ENCODE measurements around the gene TOMM5.

The TOMM5 gene

GRCh38 chr9:37564916-37565315 lies 27.5 kb downstream of the TOMM5 start:
- H3K36me3 ChIP-seq, result peaks cover 37% of the 10 kb centered on the region
- no peaks in the 10 kb centered on the region for H3K27me3 ChIP-seq
- H3K9me3 ChIP-seq, result no peaks in the 10 kb centered on the region; the same call in 1 of the 2 replicates
- TF ChIP-seq, protein P1, sequence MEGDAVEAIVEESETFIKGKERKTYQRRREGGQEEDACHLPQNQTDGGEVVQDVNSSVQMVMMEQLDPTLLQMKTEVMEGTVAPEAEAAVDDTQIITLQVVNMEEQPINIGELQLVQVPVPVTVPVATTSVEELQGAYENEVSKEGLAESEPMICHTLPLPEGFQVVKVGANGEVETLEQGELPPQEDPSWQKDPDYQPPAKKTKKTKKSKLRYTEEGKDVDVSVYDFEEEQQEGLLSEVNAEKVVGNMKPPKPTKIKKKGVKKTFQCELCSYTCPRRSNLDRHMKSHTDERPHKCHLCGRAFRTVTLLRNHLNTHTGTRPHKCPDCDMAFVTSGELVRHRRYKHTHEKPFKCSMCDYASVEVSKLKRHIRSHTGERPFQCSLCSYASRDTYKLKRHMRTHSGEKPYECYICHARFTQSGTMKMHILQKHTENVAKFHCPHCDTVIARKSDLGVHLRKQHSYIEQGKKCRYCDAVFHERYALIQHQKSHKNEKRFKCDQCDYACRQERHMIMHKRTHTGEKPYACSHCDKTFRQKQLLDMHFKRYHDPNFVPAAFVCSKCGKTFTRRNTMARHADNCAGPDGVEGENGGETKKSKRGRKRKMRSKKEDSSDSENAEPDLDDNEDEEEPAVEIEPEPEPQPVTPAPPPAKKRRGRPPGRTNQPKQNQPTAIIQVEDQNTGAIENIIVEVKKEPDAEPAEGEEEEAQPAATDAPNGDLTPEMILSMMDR (IDR thresholded peaks at IDR 0.05; ENCODE audit: low read depth, low read length), result no peak
- H3K4me1 ChIP-seq, result no peaks in the 10 kb centered on the region
- no peak overlapping the region for H3K4me3 ChIP-seq (ENCODE audit: low read depth, low read length)
- no peak for DNase-seq

DNA sequence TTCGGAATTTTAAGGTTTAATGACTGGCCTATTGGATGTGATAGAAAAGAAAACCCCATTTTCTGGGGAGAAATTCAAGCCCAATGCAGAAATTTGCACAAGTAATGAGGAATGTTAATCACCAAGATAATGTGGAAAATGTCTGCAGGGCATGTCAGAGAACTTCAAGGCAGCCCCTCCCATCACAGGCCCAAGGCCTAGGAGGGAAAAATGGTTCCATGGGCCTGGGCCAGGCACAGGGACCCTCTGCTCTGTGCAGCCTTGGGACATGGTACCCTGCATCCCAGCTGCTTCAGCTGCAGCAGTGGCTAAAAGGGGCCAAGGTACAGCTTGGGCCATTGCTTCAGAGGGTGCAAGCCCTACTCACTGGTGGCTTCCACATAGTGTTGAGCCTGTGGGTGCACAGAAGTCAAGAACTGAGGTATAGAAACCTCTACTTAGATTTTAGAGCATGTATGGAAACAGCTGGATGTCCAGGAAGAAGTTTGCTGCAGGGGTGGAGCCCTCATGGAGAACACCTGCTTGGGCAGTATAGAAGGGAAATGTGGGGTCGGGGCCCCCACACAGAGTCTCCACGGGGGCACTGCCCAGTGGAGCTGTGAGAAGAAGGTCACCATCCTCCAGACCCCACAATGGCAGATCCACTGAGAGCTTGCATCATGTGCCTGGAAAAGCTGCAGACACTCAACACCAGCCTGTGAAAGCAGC lies 28.4 kb downstream of the TOMM5 start:
- no peaks in the 10 kb centered on the region for H3K4me1 ChIP-seq
- H3K4me3 ChIP-seq (ENCODE audit: low read depth, low read length), result no peak overlapping the region
- no peaks in the 10 kb centered on the region for H3K27me3 ChIP-seq
- TF ChIP-seq, protein P1 (IDR thresholded peaks at IDR 0.05; ENCODE audit: low read depth, low read length), result no peak
- H3K36me3 ChIP-seq, result peaks cover 46% of the 10 kb centered on the region
- no peaks in the 10 kb centered on the region; the same call in 1 of the 2 replicates for H3K9me3 ChIP-seq
- no peak for DNase-seq

GRCh38 chr9:37562826-37563225 lies 29.6 kb downstream of the TOMM5 start:
- Histone ChIP-seq H3K27me3 (no peaks in the 10 kb centered on the region), H3K4me3 (ENCODE audit: low read depth, low read length) (no peak overlapping the region), H3K9me3 (no peaks in the 10 kb centered on the region; the same call in 1 of the 2 replicates), H3K4me1 (no peaks in the 10 kb centered on the region), H3K36me3 (peaks cover 35% of the 10 kb centered on the region)
- TF ChIP-seq, protein P1 (IDR thresholded peaks at IDR 0.05; ENCODE audit: low read depth, low read length), result no peak
- no peak for DNase-seq

DNA sequence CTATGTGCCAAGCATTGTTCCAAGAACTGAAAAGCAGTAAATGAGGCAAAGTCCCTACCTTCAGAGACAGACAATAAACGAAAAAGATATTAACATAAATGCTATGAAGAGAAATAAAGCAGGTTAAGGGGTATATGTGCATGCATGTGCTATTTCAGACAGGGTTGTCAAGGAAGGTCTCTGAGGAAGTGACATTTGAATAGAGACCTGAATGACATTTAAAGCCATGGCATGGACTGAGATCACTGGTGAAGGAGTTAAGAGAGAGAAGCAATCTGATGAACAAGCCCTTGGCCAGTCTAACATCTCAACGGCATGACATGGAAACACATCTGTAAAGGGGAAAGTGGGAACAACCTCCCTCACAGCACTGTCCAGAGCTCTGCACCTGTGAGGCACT lies 30.7 kb downstream of the TOMM5 start:
- H3K36me3 ChIP-seq, result peaks cover 29% of the 10 kb centered on the region
- no peaks in the 10 kb centered on the region for H3K4me1 ChIP-seq
- no peaks in the 10 kb centered on the region for H3K27me3 ChIP-seq
- no peak overlapping the region for H3K4me3 ChIP-seq (ENCODE audit: low read depth, low read length)
- no peak for DNase-seq
- H3K9me3 ChIP-seq, result no peaks in the 10 kb centered on the region; the same call in 1 of the 2 replicates
- TF ChIP-seq, protein P1 (IDR thresholded peaks at IDR 0.05; ENCODE audit: low read depth, low read length), result no peak

DNA sequence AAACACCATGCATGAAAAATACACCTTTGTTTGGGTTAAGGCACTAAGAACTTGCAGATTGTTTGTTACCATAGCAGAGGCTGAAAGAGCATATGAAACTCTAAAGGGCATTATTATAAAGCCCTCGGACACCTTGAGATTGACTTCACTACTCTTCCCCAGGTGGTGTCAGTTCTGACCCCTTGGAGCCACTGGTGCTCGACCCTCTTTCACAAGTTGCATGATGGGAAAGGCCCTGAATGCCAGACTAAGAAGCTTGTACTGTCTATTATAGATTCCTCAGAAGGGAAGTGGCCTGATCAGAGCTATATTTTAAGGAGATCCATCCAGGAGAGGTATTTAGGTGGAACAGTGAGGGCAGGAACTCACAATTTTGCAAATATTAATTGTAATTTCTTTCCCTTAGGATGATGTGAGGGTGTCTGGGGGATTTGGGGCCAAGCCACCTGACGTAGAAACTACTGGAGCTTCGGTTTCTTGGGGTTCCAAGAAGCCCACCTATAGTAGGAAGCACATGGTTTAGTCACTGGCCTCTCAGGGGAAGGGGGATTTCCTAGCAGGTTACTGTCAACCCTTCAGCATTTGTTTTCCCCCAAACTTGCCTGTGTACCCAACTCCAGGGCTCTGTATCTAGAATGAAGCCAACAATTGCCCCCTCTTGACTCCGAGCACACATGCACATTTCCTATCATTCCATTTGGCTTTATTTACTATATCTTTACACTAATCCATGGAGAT lies 32.4 kb downstream of the TOMM5 start:
- Histone ChIP-seq H3K4me1 (no peaks in the 10 kb centered on the region), H3K9me3 (no peaks in the 10 kb centered on the region; the same call in 1 of the 2 replicates), H3K4me3 (ENCODE audit: low read depth, low read length) (no peak overlapping the region), H3K36me3 (peaks cover 20% of the 10 kb centered on the region), H3K27me3 (no peaks in the 10 kb centered on the region)
- DNase-seq, result no peak
- TF ChIP-seq, protein P1 (IDR thresholded peaks at IDR 0.05; ENCODE audit: low read depth, low read length), result no peak

DNA sequence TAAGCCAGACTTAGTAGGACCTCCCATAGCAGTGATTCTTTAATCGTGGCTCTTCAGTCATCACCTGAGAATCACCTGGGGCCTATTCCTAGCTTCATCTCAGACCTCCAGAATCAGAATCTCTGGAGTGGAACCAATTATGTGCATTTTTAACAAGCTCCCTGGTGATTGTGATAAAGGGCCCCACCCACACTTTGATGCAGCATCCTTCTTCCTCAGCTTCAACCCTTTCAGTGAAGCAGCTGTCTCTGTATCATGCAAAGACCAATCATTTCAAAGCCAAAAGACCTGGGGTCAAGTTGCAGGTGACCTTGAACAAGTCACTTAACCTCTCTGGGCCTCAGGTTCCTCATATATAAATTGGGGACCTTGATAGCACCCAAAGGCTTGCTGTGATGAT lies 33.3 kb downstream of the TOMM5 start:
- no peaks in the 10 kb centered on the region for H3K27me3 ChIP-seq
- H3K4me1 ChIP-seq, result no peaks in the 10 kb centered on the region
- no peak overlapping the region for H3K4me3 ChIP-seq (ENCODE audit: low read depth, low read length)
- no peak for DNase-seq
- no peaks in the 10 kb centered on the region; the same call in 1 of the 2 replicates for H3K9me3 ChIP-seq
- peaks cover 13% of the 10 kb centered on the region for H3K36me3 ChIP-seq
- TF ChIP-seq, protein P1 (IDR thresholded peaks at IDR 0.05; ENCODE audit: low read depth, low read length), result no peak

Data from BE2C (cell line).